Hepatic stellate cell (primary cell): ENCODE results near the gene SLC35F3.
"Not testable (repeated sequence)": the region's sequence is repeated elsewhere in the genome, so short reads cannot be mapped to it uniquely, and the experiment has no call there.

Experiments
- DNase-seq: peaks from one replicate; pipeline ENCODE4 v3.0.0; 2011; ENCODE audit warnings: low spot score

SLC35F3 gene

DNA sequence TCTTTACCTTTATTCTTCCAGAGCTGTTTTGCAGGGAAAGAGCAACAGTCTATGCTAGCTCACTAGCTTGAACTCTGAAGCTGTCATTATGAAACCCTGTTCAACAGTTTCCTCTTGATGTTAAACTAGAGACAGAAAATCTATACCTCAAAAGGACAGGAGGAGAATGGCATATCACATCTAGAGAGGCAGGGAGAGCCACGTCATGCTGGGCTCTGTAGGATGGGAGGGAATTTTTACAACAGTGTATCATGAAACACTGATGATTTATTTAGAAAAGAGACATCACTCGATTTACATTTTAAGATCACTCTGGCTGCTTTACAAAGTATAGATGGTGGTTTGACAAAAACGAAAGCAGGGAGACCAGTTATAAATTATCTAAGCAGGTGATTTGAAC lies 243.9 kb downstream of the SLC35F3 start:
- DNase-seq: no peak

DNA sequence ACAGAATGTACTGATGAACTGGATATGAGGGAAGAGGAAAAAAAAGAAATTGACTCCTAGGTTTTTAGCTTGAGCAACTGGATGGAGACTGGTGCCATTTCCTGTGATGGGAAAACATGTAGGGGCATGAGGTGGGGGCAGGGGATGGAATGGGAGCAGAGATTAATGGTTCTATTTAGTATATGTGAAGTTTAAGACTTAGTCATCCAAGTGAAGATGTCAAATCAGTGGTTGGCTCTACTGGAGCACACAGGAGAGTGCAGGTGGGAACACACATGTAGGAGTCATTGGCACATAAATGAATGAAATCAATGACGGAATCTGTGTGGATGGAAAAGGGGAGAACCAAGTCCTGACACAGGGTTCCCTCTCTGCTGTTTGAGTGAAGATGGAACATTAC lies 244.3 kb downstream of the SLC35F3 start:
- DNase-seq: no peak

DNA sequence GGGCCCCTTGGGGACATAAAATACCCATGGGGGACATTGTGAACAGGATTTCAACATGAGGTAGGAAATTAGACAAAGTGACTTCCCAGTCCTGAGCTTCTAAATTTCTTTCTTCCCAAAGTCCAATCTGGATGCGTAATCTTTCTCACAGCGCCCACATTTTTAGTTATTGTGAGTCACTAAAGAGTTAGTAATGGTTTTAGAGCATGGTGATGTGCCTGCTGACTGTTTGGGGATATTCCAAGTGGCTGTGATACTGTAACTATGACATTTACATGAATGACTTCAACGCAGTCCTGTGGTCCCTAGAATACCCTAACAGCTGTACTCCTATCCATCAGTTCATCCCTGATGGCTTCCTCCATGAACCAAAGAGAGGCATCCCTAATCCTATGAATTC lies 244.7 kb downstream of the SLC35F3 start:
- no peak for DNase-seq

DNA sequence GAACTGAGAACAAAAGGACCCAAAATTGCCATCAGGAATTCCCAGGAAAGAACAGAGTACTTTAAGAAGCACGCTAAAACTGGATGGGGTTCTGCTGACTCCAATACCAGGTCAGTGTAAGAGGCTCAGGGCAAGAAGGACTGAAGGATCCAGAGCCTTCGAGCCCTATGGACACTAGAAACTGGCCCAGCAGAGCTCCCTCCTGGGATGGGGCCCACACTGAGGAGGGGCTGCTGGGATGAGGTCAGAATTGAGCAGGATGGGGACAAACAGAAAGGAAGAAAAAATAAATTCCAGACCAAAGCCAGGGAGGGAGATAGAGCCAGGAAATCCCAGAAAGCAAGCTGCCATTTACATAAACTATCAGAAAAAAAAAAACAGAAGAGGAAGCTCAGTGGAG lies 246.4 kb downstream of the SLC35F3 start:
- DNase-seq: no peak

DNA sequence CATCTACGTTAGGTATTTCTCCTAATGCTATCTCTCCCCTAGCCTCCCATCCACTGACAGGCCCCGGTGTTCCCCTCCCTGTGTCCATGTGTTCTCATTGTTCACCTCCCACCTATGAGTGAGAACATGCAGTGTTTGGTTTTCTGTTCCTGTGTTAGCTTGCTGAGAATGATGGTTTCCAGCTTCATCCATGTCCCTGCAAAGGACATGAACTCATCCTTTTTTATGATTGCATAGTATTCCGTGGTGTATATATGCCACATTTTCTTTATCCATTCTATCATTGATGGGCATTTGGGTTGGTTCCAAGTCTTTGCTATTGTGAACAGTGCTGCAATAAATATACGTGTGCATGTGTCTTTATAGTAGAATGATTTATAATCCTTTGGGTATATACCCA lies 247.9 kb downstream of the SLC35F3 start:
- DNase-seq: not testable (repeated sequence)

DNA sequence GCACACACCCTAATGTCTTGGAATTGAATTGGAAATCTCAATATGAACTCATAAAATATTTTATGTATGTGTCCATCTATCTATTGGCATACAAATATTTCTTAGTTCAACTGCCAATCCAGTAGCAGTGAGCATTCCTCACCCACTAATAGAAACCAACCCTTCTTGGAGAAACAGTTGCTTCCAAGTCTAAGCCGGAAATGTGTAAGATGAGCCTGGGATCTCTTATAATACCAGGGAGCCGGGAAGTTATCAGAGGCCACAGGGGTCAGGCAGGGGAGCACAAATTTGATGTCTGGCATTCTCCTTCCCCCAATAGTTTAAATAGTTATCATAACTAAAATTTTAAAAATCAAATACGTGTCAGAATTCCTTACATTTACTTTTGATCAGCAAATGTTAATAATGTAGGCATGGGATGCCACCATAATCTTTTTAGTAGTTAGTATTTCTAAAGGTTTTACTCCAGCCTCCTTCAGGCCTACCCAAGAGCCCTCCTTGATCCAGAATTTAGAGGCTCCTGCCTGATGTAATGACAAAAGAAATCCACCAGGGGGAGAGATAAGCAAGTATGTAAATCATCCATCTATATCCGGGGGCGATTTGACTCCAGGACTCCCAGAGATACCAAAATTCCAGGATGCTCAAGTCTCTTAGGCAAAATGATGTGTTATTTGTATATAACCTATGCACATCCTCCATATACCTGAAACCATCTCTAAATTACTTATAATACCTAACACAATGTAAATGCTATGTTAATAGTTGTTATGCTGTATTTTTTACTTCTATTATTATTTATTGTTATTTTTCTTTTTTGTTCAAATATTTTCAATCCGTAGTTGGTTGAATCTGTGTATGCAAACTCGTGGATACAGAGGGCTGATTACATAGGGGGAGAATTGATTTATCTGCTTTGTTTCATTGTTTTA lies 250.1 kb downstream of the SLC35F3 start:
- DNase-seq: peak; percentile 38

DNA sequence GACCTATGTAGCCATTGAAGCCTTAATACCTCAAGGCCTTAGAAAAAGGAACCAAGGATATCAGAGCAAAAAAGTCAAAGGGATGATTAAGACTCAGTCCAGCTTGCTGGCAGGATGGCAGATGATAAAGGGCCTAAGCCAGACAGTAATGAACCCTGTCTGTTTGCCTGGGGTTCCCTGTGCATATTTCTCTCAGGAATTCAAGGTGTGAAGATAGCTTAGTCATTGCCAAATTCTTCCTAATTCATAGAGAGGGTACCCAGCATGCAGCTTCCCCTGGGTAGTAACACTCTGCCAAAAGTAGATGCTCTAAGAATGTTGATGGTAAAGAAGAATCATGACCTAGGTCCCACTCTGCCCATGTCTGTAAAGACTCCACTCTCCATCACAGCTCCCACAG lies 258.2 kb downstream of the SLC35F3 start:
- DNase-seq: no peak

DNA sequence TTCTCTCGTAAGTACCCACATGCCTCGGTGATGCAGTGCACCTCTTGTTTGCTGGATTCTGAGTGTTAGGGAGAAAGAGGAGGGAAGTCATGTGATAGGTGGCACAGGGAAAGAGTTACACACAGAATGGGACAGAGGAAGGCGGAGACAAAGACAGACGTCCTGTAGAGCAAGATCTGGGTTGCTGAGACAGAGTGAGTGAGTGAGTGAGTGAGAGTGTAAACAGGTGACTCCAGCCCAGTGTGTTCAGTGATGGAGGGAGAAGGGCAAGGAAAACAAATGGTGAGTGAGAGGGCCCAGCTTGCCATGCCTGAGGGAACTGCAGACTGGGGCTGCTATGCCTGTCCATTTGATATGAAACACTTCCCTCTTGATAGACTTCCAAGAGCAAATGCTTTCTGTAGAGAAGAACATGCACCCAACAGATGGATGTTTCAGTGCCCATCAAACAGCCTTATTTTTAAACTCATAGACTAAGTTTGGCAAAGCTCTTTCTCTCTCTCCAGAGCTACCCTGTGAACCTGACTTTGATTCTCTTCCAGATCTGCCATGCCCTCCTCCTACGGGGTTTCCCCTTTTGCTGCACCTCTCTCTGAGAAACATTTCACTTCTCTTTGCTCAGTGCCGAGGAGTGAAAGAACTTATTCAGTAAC lies 258.9 kb downstream of the SLC35F3 start:
- no peak for DNase-seq

DNA sequence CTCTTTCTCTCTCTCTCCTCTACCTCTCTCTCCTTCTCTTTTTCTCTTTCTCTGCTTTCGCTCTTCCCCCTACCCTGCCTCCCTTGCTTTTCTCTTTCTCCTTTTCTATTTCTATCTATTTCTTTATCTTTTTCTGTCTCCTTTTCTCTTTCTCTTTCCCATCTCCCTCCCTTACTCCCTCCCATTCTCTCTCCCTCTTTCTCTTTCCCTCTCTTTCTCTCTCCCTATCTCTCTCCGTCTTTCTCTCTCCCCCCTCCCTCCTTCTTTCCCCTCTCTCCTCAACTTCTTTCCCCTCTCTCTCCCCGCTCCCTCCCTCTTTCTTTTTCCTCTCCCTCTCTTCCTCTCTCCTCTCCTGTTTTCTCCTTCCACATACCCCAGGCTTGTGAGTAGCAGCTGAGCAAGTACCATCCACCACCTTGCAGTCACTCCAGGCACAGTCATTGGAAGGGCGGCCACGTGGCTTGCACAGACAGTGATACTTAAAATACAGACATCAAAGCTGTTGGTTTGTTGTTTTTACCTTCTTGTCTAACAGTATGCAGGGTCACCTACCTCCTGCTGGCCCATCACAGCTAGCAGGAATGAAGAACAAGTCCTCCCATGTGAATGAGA lies 259.7 kb downstream of the SLC35F3 start:
- DNase-seq: no peak

DNA sequence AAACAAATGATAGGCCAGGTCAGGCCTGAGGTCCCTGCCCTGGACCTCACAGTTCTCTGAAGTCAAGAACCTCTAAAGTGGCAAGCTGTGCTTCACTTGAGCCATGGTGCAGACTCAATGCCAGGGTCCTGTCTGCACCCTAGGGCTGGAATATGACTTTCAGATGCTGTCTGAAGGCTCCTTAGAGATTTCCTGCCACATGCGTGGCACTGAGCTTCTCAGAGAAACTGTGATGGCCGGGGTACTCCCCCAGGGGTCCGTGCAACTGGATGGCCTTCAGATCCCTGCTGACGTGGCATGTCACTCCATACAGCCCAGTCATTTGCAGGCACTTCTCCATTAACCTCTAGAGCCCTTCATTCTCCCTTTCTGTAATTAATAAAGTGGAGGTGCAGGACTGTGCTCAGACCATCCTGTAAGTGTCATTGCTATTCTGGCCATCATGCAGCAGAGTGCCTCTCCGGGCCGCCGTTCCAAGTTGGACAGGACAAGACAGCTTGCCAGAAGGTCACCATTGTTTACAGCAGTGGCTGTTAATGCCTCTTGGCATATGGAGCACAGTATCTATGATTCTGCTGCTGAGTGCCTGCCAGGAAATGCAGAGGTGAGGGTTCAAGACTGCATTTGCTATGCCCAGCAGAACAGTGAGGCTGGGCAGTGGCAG lies 263.7 kb downstream of the SLC35F3 start:
- no peak for DNase-seq

DNA sequence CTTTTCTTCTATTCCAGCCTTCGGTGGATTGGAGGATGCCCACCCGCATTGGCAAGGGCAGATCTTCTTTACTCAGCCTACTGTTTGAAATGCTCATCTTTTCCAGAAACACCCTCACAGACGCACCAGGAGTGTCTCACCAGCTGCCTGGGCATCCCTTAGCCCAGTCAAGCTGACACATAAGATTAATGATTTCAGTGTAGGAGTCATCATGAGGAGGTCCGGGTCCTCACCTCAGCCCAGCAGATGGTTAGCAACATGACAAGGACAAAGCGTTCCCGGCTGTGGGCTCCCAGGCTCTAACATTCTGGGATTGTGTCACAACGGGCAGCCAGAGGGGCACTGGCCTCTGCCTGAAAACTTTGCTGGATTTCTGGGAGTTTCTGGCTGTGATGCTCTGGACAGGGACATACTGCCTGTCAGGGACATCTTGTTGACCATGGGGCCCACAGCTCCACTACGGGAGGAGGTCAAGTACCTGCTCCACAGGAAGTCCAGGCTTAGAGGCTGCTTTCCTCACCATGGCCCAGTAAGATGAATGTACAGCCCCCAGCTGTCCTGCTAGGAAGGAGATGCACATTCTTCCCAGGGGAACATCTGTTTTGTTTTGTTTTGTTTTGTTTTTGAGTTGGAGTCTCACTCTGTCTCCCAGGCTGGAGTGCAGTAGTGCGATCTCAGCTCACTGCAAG lies 264.8 kb downstream of the SLC35F3 start:
- no peak for DNase-seq

DNA sequence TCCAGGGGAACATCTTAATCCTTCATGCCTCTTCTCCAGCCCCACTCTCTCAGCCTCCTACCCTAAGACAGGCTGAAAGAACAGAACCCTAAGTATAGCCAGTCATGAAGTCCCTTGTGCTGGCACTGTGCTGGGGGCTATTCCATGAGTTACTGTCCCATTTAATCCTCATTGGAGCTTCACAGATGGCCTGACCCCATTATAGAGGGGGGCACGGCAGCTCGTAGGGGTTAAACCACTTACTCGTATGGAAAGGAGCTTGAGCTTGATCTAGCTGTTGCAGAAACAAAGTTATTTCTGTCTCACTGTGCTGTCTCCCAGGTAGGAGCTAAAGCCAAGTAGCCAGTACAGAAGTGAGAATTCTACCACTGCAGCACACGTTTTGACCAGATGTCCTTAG lies 265.6 kb downstream of the SLC35F3 start:
- no peak for DNase-seq

DNA sequence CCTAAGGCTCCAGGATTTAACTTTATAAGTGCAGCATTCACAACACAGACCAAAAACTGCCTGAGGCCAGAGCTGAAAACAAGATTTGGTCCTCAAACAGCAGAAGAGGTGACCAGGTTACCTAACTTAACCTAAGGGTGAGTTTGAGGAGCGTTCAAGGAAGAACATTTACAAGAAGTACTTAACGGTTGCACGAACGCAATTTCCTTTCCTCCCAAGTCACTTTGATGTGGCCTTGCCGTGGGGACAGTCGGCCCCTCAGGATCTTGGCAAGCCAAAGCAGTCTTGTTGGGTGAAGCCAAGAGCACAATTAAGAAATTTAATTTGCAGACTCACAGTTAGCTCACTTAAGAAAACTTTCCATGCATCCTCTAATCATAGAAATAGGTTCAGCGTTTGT lies 266.1 kb downstream of the SLC35F3 start:
- no peak for DNase-seq

DNA sequence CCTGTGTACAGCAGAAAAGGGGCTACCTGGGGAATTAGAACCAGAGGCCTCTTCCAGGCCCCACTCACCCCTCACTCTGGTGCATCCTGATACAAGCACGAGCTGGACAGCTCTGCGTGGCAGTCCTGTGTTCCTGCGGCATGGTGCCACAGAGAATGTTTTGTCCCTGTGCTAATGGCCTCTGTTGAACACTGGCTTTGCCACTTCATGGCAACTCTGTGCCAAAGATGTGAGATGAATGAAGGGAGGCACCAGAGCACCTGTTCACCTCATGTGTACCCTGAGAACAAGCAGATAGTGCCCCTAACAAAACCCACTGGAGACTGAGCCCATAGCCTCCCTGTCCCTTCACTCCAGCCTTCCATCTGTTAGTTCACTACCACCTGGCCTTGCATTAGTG lies 269.5 kb downstream of the SLC35F3 start:
- no peak for DNase-seq

DNA sequence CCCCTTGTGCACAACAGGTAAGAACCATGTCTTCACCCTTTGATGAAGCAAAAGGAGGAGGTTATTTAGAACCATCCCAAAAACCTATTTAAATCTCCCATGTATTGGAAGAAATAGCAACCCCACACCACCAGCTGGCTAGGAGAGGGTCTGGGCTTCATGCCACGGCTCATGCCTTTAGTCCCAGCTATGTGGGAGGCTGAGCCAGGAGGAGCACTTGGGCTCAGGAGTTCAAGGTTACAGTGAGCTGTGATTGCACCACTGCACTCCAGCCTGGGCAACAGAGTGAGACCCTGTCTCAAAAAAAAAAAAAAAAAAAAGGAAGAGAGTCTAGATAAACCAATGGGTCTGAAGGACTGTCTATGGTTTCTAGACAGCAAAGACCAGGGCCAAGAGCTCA lies 270.9 kb downstream of the SLC35F3 start:
- no peak for DNase-seq

DNA sequence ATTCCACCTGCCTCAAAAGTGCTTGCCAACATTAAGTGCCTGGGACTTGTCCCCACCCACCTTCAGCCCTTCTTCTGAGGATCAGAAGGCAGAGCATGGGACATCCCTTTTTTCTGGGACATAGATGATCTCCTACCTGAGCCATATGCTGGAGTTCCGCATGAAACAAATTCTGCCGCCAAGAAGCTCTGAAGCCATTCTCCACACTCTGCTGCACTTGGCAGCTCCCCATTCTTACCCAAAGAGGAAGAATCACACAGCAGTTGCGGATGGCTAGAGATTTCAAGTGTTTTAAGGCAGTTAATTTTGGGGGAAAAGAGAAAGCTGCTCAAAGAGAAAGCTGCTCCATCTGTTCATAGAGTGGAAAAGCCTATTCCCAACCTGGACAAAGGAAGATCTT lies 271.5 kb downstream of the SLC35F3 start:
- no peak for DNase-seq

DNA sequence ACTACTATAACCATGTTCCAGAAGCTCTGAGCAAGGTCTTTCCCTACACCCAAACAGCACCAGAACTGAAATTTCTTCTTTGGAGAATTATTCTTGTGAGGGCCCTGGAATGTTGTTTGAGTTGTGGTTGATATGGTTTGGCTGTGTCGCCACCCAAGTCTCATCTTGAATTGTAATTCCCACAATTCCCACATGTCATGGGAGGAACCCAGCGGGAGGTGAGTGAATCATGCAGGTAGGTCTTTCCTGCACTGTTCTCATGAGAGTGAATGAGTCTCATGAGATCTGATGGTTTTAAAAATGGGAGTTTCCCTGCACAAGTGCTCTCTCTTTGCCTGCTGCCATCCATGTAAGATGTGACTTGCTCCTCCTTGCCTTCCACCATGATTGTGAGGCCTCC lies 272.4 kb downstream of the SLC35F3 start:
- DNase-seq: not testable (repeated sequence)

DNA sequence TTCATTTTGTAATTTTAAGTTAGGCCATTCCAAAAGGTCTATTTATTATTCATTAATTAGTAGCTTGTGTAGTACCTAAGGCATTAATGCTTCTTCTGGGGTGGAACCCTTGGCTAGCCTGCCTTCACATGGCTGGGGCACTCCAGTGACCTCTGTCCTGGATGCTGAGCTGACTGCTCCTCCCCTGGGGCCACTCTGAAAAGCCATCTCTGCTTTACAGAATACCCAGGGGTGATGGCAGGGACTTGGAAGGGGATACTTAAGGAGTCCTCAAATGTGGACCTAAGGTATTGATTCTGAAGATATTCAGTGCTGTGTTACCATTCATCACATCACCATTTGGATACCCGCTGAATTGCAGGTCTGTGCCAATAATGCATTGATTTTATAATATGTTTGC lies 281.0 kb downstream of the SLC35F3 start:
- DNase-seq: no peak

DNA sequence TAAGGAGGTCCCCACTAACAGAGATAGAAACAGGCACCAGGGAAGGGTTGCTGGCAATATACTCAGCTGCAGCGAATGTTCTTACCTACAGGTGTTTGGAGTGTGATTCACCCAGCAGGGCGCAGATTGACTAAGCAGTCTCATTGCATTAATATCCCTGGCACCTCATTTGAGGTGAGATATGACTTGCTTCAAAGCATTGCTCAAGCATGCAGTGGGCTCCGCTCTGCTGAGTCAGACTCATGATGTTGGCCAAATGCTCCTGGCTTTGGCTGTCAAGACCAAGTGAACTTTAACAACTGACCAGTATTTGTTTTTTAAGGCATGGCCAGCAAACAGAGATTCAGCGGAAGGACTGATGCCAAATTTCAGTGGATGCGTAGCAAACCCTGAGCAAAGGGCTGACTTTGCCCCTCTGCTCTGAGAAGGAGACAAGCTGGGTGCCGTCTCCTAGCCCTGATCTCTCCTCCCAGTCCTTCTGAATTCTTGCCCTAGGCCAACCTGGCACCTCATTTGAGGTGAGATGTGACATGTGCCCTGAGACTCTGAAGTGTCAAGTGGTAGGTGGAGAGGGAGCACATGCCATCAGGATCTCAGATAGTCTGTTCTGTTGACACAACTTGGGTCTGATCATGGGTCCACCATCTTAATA lies 281.7 kb downstream of the SLC35F3 start:
- DNase-seq: no peak

DNA sequence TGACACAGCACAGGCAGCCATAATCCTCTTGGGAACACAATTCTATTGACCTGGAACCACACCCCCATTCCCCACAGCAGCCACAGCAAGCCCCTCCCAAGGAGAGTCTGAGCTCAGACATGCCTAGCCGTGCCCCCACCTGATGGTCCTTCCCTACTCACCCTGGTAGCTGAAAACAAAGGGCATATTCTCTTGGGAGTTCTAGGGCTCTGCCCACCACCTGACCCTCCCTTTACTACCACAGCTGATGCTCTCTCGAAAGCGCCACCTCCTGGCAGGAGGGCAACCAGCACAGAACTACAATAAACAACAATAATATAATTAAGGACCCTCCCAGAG lies 283.9 kb downstream of the SLC35F3 start:
- DNase-seq: no peak

DNA sequence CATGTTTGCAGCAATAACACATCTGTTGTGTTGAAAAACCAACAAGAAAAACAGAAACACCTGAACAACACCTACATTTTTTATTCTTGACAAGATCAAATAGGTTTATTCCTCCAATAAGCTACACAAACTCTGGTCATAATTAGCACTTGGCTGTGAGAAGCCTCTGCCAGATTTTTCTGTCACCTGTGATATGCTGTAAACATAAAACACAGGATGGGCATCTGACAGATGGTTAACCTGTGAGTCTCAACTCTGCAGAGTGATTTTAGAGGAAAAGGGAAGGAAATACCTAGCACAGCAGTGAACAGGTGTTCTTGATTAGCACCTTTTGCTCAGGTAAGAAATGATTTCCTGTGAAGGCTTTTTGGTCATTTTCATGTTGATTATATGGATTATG lies 293.4 kb downstream of the SLC35F3 start:
- DNase-seq: no peak
